NCI-H1694 treated with DMSO at 0.1 percent for 48 hours (cell line): ENCODE measurements around the gene ARRB2.

ENCODE experiments used
- DNase-seq: peaks from one replicate; lab custom pipeline; 2025; lab: John Stamatoyannopoulos, UW

ARRB2 gene

GRCh38 chr17:4759776-4760236, 49.4 kb downstream of the ARRB2 start:
- DNase-seq = no peak

DNA sequence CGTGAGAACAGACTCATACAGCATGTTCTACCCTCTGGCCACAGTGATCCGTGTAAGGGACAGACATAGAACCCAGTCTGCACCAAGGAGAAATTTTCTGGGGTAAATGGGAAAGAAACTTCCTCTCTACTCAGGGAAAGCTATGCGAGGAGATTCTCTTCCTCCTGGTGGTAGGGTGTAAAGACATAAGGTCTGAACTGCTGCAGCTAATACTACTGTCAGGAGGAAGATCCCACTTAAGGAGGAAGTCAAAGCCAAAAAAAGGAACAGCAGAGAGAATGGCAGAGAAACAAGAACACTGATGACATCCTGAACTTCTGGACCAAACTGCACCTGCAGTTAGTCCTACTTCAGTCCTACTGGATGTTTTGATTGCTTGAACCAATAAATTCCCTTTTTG, 54.2 kb downstream of the ARRB2 start:
- DNase-seq = no peak

GRCh38 chr17:4766201-4766600, 55.8 kb downstream of the ARRB2 start:
- DNase-seq = no peak

DNA sequence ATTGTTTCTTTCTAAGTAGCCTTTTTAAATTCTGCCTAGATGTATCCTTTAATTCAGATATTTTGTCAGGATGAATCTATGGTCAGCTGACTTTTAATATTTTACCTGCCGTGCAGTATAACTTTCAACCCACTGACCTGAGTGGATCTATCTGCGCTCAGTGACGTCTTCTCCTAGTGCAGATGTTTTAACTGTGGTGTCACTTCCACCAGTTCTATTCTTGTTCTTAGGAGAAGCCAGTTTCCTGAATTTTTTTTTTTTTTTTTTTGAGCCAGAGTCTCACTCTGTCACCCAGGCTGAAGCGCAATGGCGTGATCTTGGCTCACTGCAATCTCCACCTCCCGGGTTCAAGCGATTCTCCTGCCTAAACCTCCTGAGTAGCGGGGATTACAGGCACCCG, 56.3 kb downstream of the ARRB2 start:
- DNase-seq = no peak

DNA sequence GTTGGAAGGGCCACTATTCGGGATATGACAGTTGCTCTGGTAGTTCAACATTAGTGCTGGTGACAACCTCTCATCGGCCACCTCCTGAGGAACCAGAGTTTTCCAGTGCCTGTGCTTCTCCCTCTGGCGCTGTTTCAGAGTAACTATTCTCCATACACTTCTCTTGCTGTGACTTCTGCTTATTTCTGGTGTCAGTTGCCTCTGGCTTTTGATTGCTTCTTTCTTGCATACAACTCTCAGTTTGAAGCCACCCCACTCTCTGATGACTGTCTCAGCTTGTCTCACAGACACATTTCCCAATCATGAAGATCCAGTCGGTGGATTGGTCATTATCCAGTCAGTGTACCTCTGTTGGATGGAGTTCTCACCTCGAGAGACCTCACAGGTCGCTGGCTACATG, 57.9 kb downstream of the ARRB2 start:
- no peak for DNase-seq

DNA sequence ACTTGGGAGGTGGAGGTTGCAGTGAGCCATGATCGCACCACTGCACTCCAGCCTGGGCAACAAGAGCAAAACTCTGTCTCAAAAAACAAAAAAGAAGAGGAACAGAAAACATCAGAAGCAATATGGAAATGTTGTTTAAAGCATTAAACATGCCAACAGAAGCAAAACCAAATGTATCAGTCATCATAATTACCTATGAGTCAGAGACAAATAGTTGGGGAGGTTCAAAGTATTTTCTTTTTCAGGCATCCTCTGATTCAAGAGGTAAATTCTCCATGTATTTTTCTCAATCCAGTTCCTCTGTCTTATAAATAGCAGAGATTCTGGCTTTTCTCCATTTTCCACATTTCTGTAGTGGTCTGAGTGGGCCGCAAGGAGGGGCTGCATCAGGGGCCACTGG, 59.2 kb downstream of the ARRB2 start:
- DNase-seq = no peak
